Type B pancreatic cell (in vitro differentiated cells): ENCODE data around the gene MN1. TPM values are rescaled to one million over a fixed set of nuclear protein-coding genes. Genes with fewer than 3 reads are reported as not detected.

Source experiments
- DNase-seq: peaks from one replicate; pipeline ENCODE4 v3.0.0; 2021; ENCODE audit warnings: mixed read lengths; ENCODE audit not compliant: unreplicated experiment; ENCODE audit errors: extremely low spot score
- H3K27ac Mint-ChIP-seq: 2 replicates; pipeline ENCODE4 v1.8.0; 2021; ENCODE audit warnings: mild to moderate bottlenecking, mixed read lengths
- H3K27me3 Mint-ChIP-seq: 2 replicates; pipeline ENCODE4 v1.8.0; 2021; ENCODE audit warnings: mixed read lengths
- H3K36me3 Mint-ChIP-seq: 2 replicates; pipeline ENCODE4 v1.8.0; 2021; ENCODE audit warnings: mixed read lengths
- H3K4me1 Mint-ChIP-seq: one replicate; pipeline ENCODE4 v1.8.0; 2021; ENCODE audit warnings: mixed read lengths; ENCODE audit not compliant: unreplicated experiment
- H3K4me3 Mint-ChIP-seq: 2 replicates; pipeline ENCODE4 v1.8.0; 2021; ENCODE audit warnings: mild to moderate bottlenecking, mixed read lengths
- H3K9me3 Mint-ChIP-seq: 2 replicates; pipeline ENCODE4 v1.8.0; 2021; ENCODE audit warnings: mixed read lengths
- CTCF ChIP-seq: fragments of 200-600 bp; sonication (generic); conservative IDR thresholded peaks from 2 replicates; pipeline ENCODE4 v1.5.0; 2021; ENCODE audit warnings: antibody characterized with exemption, mild to moderate bottlenecking
- total RNA-seq: library from RNA; stranded (reverse); gene quantifications from 2 replicates; pipeline ENCODE4 v1.2.1, GENCODE V29; 2021; ENCODE audit warnings: low replicate concordance

The MN1 gene
- total RNA-seq, 1 donor from 2014 or later = 17.0 TPM

DNA sequence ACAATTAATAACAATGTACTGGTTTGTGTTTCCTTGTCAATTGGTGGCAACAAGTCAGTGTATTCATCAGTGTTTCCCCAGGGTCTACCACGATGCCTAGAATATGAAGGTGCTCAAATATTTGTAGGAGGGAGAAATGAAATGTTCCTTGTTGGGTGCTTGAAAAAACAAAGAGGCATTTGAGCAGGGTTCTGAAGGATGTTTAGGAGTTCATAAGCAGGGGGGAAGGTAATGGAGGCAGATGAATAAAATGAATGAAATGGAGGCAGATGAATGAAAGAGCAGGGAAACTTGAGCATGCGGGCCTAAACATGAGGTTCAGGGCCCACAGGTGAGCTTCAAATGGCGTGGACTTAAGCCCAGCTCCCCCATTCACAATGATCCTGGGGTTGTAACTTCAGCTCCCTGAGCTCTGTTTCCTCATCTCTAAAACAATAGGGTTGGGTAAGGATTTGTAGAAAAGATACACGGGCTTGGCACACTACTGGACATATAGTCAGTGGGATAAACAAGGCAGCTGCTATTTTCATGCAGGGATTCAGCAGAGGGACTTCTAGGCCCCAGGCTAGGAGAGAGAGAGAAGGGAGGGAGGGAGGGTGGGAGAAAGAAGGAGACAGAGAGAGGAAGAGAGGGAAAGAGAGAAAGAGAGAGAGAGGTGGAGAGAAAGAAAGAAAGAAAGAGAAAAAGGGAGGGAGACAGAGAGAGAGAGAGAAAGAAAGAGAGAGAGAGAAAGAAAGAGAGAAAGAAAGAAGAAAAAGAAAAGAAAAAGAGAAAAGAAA lies 73.7 kb downstream of the MN1 start:
- H3K4me3 Mint-ChIP-seq = no peak overlapping the region
- no peak for DNase-seq
- no peak overlapping the region for H3K27ac Mint-ChIP-seq
- peaks cover 29% of the 10 kb centered on the region for H3K4me1 Mint-ChIP-seq
- H3K36me3 Mint-ChIP-seq = no peaks in the 10 kb centered on the region
- H3K27me3 Mint-ChIP-seq = peaks cover 16% of the 10 kb centered on the region
- TF ChIP-seq CTCF = no peak
- H3K9me3 Mint-ChIP-seq = peaks cover 13% of the 10 kb centered on the region

GRCh38 chr22:27726686-27727449 lies 74.7 kb downstream of the MN1 start:
- Mint-ChIP-seq H3K36me3 (no peaks in the 10 kb centered on the region), H3K4me1 (peaks cover 28% of the 10 kb centered on the region), H3K4me3 (no peak overlapping the region), H3K9me3 (peaks cover 14% of the 10 kb centered on the region), H3K27ac (peak overlapping the region; percentile 36), H3K27me3 (peaks cover 16% of the 10 kb centered on the region)
- no peak for TF ChIP-seq CTCF
- no peak for DNase-seq

DNA sequence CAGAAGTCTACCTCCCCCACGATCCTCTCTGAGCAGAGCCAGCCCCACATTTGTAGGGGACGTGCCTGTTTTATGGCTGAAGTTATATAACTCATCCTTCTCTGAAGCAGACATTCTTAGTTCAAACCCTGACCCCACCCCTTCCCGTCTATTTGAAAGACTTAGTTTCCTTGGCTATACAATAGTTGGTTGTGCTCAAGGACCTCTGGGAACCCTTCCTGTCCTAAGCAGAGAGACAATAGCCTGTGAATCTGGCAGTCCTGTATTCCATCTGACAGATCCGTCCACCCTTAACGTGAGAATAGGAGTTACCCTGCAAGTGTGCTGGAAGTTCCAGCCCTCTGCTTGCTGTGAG lies 75.2 kb downstream of the MN1 start:
- no peak for TF ChIP-seq CTCF
- Mint-ChIP-seq H3K27ac (peak overlapping the region; percentile 36), H3K9me3 (peaks cover 14% of the 10 kb centered on the region), H3K4me1 (peaks cover 25% of the 10 kb centered on the region), H3K36me3 (no peaks in the 10 kb centered on the region), H3K27me3 (peaks cover 12% of the 10 kb centered on the region), H3K4me3 (no peak overlapping the region)
- no peak for DNase-seq

- Mint-ChIP-seq H3K4me3 (no peak overlapping the region), H3K27ac (no peak overlapping the region), H3K36me3 (no peaks in the 10 kb centered on the region), H3K27me3 (peaks cover 12% of the 10 kb centered on the region), H3K4me1 (peaks cover 25% of the 10 kb centered on the region), H3K9me3 (peaks cover 14% of the 10 kb centered on the region)
- no peak for DNase-seq
- no peak for TF ChIP-seq CTCF
Observed at GRCh38 chr22:27725661-27726060, 75.9 kb downstream of the MN1 start.

- Mint-ChIP-seq H3K4me1 (peaks cover 25% of the 10 kb centered on the region), H3K27me3 (peaks cover 12% of the 10 kb centered on the region), H3K27ac (no peak overlapping the region), H3K36me3 (no peaks in the 10 kb centered on the region), H3K4me3 (no peak overlapping the region), H3K9me3 (peaks cover 14% of the 10 kb centered on the region)
- TF ChIP-seq CTCF = no peak
- DNase-seq = no peak
Observed at GRCh38 chr22:27724709-27725108, 76.8 kb downstream of the MN1 start.
